Activated gamma-delta T cell treated with Interleukin-2 at 50 U/mL for 16 hours (primary cell): ENCODE measurements around the gene CRTC1.

Experiments
- DNase-seq: peaks from one replicate; pipeline ENCODE4 v3.0.0-alpha.2; 2020

The CRTC1 gene

GRCh38 chr19:18788529-18789421 lies 105.3 kb downstream of the CRTC1 start:
- no peak for DNase-seq

- no peak for DNase-seq
Observed at GRCh38 chr19:18789422-18789869, 106.0 kb downstream of the CRTC1 start.

GRCh38 chr19:18789883-18790565 lies 106.5 kb downstream of the CRTC1 start:
- DNase-seq, result no peak

- no peak for DNase-seq
Observed at GRCh38 chr19:18790566-18791314, 107.3 kb downstream of the CRTC1 start, which contains the start of gene COMP. COMP (minus strand) TSS chr19:18791305; CDS start chr19:18791269, 36 bp downstream.

GRCh38 chr19:18791315-18791678 lies 107.8 kb downstream of the CRTC1 start:
- DNase-seq, result no peak

- no peak for DNase-seq
Observed at GRCh38 chr19:18792661-18793060, 109.2 kb downstream of the CRTC1 start.

- no peak for DNase-seq
Observed at GRCh38 chr19:18793144-18794028, 109.9 kb downstream of the CRTC1 start.

GRCh38 chr19:18794029-18794313 lies 110.5 kb downstream of the CRTC1 start:
- DNase-seq, result no peak

- DNase-seq, result no peak
Observed at GRCh38 chr19:18794692-18795091, 111.2 kb downstream of the CRTC1 start.

GRCh38 chr19:18795540-18795939 lies 112.1 kb downstream of the CRTC1 start:
- no peak for DNase-seq

- DNase-seq, result no peak
Observed at GRCh38 chr19:18796239-18796638, 112.8 kb downstream of the CRTC1 start.

- no peak for DNase-seq
Observed at GRCh38 chr19:18798384-18799352, 115.2 kb downstream of the CRTC1 start.

GRCh38 chr19:18799389-18799970 lies 116.0 kb downstream of the CRTC1 start:
- no peak for DNase-seq

GRCh38 chr19:18800079-18800478 lies 116.6 kb downstream of the CRTC1 start:
- DNase-seq, result no peak

- DNase-seq, result no peak
Observed at GRCh38 chr19:18800636-18801035, 117.2 kb downstream of the CRTC1 start.

GRCh38 chr19:18802354-18802753 lies 118.9 kb downstream of the CRTC1 start:
- DNase-seq, result no peak

GRCh38 chr19:18803550-18804138 lies 120.2 kb downstream of the CRTC1 start:
- DNase-seq, result no peak

- DNase-seq, result no peak
Observed at GRCh38 chr19:18804139-18804601, 120.7 kb downstream of the CRTC1 start.

GRCh38 chr19:18804643-18805042 lies 121.2 kb downstream of the CRTC1 start:
- no peak for DNase-seq

GRCh38 chr19:18807861-18808331 lies 124.4 kb downstream of the CRTC1 start:
- no peak for DNase-seq
